Measurements from ENCODE around the gene LRRC1.

DNA sequence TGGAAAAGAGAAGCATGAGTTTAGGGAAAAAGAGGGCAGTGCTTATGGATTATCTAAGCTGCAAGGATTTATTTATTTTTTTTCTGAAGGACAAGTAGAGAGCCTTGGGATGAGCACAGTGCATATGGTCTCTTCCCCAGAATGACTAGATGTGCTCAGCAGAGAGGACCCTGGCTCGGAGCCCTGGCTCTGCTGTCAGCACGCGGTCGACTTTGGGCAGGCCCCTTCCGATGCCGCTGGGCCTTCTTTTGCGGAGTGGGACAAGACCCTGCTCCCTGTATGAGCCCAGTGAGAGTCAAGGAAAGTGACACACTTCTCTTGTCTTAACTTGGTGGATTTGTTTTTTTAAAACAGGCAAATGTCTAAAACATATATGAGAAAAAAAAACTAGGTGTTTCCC is 51.4 kb downstream of the LRRC1 start:
- no peak for TF ChIP-seq POLR2AphosphoS5 (IDR thresholded peaks at IDR 0.05; ENCODE audit: low read depth, low read length)
- no peak for TF ChIP-seq TAF1 (IDR thresholded peaks at IDR 0.05; ENCODE audit: borderline replicate concordance, insufficient read depth, low read length)
- TF ChIP-seq, protein P1, sequence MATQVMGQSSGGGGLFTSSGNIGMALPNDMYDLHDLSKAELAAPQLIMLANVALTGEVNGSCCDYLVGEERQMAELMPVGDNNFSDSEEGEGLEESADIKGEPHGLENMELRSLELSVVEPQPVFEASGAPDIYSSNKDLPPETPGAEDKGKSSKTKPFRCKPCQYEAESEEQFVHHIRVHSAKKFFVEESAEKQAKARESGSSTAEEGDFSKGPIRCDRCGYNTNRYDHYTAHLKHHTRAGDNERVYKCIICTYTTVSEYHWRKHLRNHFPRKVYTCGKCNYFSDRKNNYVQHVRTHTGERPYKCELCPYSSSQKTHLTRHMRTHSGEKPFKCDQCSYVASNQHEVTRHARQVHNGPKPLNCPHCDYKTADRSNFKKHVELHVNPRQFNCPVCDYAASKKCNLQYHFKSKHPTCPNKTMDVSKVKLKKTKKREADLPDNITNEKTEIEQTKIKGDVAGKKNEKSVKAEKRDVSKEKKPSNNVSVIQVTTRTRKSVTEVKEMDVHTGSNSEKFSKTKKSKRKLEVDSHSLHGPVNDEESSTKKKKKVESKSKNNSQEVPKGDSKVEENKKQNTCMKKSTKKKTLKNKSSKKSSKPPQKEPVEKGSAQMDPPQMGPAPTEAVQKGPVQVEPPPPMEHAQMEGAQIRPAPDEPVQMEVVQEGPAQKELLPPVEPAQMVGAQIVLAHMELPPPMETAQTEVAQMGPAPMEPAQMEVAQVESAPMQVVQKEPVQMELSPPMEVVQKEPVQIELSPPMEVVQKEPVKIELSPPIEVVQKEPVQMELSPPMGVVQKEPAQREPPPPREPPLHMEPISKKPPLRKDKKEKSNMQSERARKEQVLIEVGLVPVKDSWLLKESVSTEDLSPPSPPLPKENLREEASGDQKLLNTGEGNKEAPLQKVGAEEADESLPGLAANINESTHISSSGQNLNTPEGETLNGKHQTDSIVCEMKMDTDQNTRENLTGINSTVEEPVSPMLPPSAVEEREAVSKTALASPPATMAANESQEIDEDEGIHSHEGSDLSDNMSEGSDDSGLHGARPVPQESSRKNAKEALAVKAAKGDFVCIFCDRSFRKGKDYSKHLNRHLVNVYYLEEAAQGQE (IDR thresholded peaks at IDR 0.05; ENCODE audit: insufficient read depth in 1 of 2, low read depth in 2 of 2, low read length in 2 of 2): no peak
- TF ChIP-seq SIN3A (IDR thresholded peaks at IDR 0.05; ENCODE audit: borderline replicate concordance, insufficient read depth, low read length): no peak
- no peak for TF ChIP-seq FOXP2 (optimal IDR thresholded peaks at IDR 0.05; ENCODE audit: borderline replicate concordance, extremely low read depth, extremely low read length, insufficient read depth)
